HG02981 (cell line): ENCODE results near the gene KDM4C.
"Not testable (repeated sequence)": the region's sequence is repeated elsewhere in the genome, so short reads cannot be mapped to it uniquely, and the experiment has no call there.

Experiments
- ATAC-seq: cut with Tn5 transposase; IDR thresholded peaks from one replicate; pipeline ENCODE4 v1.9.1; 2021; ENCODE audit warnings: mild to moderate bottlenecking, moderate library complexity; ENCODE audit not compliant: unreplicated experiment

Gene KDM4C

GRCh38 chr9:7153566-7153965 lies 395.8 kb downstream of the KDM4C start:
- no peak for ATAC-seq

GRCh38 chr9:7154003-7154619 lies 396.3 kb downstream of the KDM4C start:
- ATAC-seq: no peak

GRCh38 chr9:7154650-7155049 lies 396.9 kb downstream of the KDM4C start:
- ATAC-seq: no peak

DNA sequence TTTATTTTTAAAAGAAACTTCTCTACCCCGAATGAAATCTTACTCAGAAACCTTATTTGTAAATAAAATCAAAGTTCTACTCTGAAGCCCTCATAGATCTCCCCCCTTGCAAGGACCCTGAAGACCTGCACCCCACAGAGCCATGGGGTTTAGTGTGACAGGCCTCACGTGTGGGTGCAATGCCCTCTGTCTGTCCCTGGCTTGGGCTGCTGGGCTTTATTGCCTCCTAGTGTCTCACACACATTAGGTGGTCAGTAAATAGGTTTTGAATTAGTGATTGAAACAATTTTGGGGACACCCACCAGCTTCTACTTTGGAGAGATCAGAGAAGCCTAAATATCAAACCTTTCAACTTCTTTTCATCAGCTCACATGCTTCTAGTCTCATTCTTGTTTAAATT lies 403.7 kb downstream of the KDM4C start:
- no peak for ATAC-seq

GRCh38 chr9:7163932-7164331 lies 406.2 kb downstream of the KDM4C start:
- no peak for ATAC-seq

- ATAC-seq: no peak
Measured at GRCh38 chr9:7164440-7165330, 406.9 kb downstream of the KDM4C start.

DNA sequence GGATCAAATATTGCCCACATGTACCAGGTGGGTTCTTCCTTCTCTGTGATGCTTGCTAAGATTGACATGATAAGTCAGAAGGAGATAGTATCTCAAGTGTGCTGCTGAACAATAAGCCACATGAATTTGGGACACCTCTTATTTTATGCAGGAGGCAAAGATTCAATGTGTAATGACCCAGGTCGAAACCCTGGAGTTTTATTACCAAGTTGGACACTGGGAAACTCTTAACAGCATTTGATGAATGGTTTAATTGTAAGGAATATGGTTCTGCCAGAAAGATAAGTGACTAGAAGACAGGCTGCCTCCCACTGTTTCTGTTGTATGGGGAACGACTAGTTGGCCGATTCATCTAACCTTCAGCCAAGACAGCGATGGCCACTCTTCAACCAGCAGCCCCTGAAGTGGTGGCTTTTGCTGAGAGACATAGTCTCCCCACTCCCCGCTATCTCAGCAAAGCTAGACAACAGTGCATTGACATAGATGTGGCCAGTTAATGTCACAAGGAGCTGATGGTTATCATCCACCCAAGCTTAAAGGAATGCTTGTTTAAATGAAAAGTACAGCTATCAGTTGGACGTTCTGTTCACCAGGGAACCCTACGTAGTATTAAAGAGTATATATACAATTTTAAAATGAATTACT lies 407.7 kb downstream of the KDM4C start:
- ATAC-seq: no peak

DNA sequence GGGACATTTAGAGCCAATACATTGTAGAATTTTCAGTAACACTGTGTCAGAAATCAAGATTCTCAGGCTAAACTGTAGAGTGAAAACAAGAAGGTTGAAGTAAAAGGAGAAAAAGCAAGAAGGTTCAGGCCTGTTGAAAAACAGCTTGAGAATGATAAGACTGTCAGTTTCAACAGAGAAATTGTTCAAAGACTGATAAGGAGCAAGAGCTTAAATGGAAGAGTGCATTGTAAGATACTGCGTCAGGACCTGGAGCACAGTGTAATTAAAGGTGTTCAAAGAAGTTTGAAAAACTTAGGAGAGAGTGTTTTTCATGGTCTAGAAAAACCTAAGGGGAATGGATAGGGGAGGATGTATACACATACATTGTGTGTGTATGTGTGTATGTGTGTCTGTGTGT lies 408.3 kb downstream of the KDM4C start:
- ATAC-seq: no peak

DNA sequence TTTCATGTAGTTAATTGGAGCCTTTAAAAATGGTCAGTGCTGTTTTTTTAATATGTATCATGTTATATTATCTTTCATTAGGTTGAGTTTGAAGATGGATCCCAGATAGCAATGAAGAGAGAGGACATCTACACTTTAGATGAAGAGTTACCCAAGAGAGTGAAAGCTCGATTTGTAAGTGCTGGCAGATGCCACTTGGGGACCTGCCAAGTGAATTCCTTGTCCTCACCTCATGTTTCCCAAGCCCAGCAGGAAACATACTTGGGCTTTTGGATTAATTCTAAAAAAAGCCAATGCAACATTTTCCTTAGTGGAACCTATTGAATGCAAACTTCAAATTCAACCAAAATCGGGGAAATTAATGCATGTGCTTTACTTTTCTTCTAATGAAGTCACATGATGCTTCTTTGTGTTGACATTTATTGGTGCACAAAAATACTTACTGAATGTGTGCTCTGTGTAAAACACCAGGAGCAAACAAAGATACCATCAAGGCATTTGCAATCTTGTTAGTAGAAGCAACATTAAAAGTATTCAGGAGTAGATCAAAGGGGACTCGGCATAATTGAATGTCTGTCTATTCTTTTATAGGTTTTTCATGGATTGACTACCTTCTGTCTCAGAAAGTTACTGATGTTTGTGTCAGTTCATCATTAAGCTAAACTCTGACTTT lies 412.1 kb downstream of the KDM4C start:
- no peak for ATAC-seq

GRCh38 chr9:7171396-7172153 lies 413.8 kb downstream of the KDM4C start:
- no peak for ATAC-seq

DNA sequence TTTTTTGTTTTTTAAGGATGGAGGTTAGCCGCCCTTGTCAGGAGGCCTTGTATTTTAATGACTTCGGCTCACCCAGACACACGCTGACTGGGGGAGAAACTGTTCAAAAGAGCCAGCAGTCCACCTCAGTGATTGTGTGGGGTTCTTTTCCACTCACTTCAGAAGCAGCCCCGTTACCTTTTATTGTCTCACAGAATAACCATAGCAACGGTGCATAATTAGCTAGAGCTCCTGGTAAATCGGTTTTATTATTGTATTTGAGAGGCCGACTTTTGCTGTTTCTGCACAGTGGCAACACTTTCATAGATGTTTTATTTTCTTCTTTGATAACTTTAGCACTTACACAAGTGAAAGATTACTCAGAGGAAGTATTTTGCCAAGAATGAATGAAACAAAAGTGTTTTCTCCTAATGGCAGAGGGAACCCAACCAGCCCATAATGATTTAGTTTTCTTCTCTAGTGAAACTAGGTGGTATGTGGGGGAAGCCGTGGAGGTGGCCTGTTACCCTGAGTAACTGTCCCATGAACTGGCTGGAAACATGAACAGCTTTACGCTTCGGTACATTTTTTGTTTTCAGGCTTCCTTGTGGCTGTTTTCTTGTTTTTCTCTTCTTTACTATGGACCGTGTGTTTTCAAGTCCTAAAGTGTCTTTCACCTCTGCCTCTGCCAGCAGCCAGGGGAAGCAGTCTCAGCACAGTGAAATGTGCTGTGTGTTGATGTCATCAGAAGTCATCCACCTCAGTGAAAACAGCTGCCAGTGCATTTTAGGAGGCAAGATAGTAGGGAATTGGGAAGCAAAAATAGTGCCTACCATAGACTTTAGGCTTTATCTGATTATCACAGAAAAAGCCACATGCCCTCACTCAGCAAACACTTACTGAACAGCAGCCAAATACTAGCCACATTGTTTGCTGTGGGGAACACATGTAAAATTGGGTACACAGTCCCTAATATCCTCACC lies 414.7 kb downstream of the KDM4C start:
- peak; percentile 46 for ATAC-seq

- ATAC-seq: no peak
Measured at GRCh38 chr9:7173139-7173538, 415.4 kb downstream of the KDM4C start.

GRCh38 chr9:7174301-7174700 lies 416.5 kb downstream of the KDM4C start:
- ATAC-seq: no peak

DNA sequence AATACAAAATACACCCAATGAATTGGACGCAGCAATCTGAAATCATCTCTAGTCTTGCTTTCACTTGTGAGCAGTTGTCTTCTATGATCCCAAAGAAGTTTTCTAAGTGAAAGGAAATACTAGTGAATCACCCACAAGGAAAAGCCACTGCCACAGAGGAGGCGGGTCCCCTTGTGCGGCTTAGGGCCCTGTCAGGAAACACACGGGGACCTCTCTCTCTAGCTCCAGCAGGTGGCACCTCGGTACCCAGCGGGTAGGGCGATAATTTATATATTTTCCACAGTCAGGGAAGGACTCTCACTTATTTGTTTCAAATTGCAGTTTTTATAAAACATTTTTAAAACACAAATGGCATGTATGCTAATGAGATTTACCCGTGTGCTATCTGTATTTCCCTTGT lies 417.1 kb downstream of the KDM4C start:
- ATAC-seq: no peak

- no peak for ATAC-seq
Measured at GRCh38 chr9:7176561-7176960, 418.8 kb downstream of the KDM4C start.

GRCh38 chr9:7177383-7177782 lies 419.6 kb downstream of the KDM4C start:
- no peak for ATAC-seq

GRCh38 chr9:7178729-7179128 lies 421.0 kb downstream of the KDM4C start:
- no peak for ATAC-seq

GRCh38 chr9:7180247-7180646 lies 422.5 kb downstream of the KDM4C start:
- no peak for ATAC-seq

GRCh38 chr9:7183139-7183538 lies 425.4 kb downstream of the KDM4C start:
- not testable (repeated sequence) for ATAC-seq

DNA sequence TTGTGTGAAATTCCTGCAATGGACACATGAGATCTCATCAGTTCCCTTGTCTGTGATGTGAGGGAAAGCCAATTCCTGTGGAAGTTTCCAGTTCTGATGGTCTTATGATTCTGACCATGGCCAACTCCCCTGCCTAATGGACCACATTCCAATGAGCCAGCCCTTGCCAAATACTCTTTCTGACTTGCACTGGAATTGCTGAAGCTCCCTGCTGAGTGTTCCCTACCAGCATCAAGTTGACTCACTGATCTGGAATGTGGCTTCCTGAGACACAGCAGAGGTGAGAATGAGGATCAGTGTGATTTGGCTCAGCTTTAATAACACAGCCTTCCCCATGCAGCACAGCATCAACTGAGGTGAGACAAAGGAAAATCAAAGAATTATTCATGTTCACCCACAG lies 427.8 kb downstream of the KDM4C start:
- ATAC-seq: no peak
